Immature natural killer cell (primary cell): ENCODE data around the gene C3AR1. TPM values are rescaled to one million over a fixed set of nuclear protein-coding genes. Genes with fewer than 3 reads are reported as not detected.

Source experiments
- polyA plus RNA-seq, 3 donors: library from polyadenylated mRNA; unstranded; fragments of 300-500 nt; fragmentation: Illumina TruSeq; gene quantifications; one replicate each; pipeline ENCODE4 v1.2.3, GENCODE V29; 2021

C3AR1 gene
- polyA plus RNA-seq, 3 donors from 2014 or later: 10.8 to 31.1 (median 20.2) TPM

Other genes with a start within 250 kb of the C3AR1 start
- gene SLC2A14, start 193.4 kb downstream of the C3AR1 start, polyA plus RNA-seq: not detected
- gene SLC2A3, start 130.2 kb downstream of the C3AR1 start, polyA plus RNA-seq: 100 to 1,000 TPM in 2 of 3 donors, 10 to 100 TPM in 1; 55.0 to 114 (median 114) TPM
- 10 to 100 TPM in 1 of 3 donors, 1 to 10 TPM in 2; 2.7 to 15.8 (median 3.3) TPM for gene FOXJ2, start 33.6 kb downstream of the C3AR1 start, polyA plus RNA-seq
- gene NECAP1, start 15.9 kb upstream of the C3AR1 start, polyA plus RNA-seq: 10 to 100 TPM; 16.0 to 23.0 (median 20.5) TPM
- gene CLEC4A, start 57.3 kb upstream of the C3AR1 start, polyA plus RNA-seq: 10 to 100 TPM in 2 of 3 donors, 1 to 10 TPM in 1; 1.6 to 15.4 (median 10.5) TPM
- gene ZNF705A, start 90.7 kb upstream of the C3AR1 start, polyA plus RNA-seq: not detected
- under 1 TPM in 1 of 3 donors, not detected in 2; 0.09 TPM for gene FAM90A1, start 161.3 kb upstream of the C3AR1 start, polyA plus RNA-seq